ENCODE measurements around the gene MACROH2A2. TPM values are rescaled to one million over a fixed set of nuclear protein-coding genes. Genes with fewer than 3 reads are reported as not detected.

Gene MACROH2A2
- total and polyA plus RNA-seq, 2 experiments from 2014 or later: 11.6 to 16.2 TPM

DNA sequence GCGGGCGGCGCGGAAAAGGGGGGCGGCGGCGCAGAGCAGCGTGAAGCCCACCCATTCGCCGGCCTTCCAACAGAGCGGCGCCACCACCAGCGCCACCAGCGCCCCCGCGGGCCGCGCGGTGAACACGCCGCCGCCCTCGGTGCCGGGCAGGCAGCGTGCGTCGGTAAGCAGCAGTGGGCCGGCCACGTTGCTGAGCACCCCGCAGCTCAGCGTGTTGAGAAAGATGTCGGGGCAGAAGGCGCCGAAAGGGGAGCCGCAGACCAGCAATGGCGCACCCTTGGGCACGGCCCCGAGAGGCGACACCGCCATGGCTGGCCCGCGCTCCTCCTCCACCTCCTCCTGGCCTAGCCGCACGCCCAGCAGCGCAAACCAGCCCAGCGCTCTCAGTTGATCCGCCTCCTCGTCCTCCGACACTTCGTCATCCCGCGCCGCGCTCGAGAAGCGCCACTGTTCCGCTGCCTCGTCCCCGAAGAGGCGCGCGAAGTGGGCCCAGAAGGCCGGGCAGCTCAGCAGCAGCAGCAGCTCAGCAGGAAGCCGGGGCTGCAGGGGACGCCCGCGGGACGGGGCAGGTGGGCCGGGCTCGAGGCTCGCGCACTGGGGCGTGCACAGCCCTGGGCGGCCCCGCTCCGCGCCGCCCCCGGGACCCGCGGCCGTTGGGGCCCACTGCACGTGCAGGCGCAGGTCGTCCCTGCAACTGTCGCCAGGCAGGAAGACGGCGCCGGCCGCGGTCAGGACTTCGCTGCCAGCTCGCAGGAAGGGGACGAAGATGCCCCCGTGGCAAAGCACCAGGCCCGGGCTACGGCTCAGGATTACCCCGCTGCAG lies 93.2 kb downstream of the MACROH2A2 start:
- peaks cover 12% of the 10 kb centered on the region; the same call in 1 of the 2 replicates for H3K4me1 ChIP-seq (ENCODE audit: insufficient read depth)
- Mint-ChIP-seq H3K36me3 (ENCODE audit: low read depth) (peaks cover 7% of the 10 kb centered on the region; the same call in 1 of the 3 replicates), H3K27ac (no peak overlapping the region; the same call in 1 of the 2 replicates), H3K27me3 (ENCODE audit: insufficient read depth, low read depth, poor library complexity) (peaks cover 6% of the 10 kb centered on the region), H3K4me3 (peak overlapping the region; percentile 85), H3K9me3 (no peaks in the 10 kb centered on the region), H3K4me1 (peaks cover 14% of the 10 kb centered on the region)
- H3F3A ChIP-seq (replicated peaks; ENCODE audit: low read depth): 0 out of 2 replicates have a peak, but pooled peaks cover 3% of the 10 kb centered on the region
- DNase-seq (ENCODE audit: low spot score): peak; percentile 69
- peaks cover 7% of the 10 kb centered on the region; the same call in 1 of the 2 replicates for H3K27me3 ChIP-seq (ENCODE audit: insufficient read depth)
- H3K4me3 ChIP-seq: peak overlapping the region; percentile 55
- no peak for TF ChIP-seq EZH2phosphoT487 (IDR thresholded peaks at IDR 0.05; ENCODE audit: unreplicated experiment)
- TF ChIP-seq, protein P1, sequence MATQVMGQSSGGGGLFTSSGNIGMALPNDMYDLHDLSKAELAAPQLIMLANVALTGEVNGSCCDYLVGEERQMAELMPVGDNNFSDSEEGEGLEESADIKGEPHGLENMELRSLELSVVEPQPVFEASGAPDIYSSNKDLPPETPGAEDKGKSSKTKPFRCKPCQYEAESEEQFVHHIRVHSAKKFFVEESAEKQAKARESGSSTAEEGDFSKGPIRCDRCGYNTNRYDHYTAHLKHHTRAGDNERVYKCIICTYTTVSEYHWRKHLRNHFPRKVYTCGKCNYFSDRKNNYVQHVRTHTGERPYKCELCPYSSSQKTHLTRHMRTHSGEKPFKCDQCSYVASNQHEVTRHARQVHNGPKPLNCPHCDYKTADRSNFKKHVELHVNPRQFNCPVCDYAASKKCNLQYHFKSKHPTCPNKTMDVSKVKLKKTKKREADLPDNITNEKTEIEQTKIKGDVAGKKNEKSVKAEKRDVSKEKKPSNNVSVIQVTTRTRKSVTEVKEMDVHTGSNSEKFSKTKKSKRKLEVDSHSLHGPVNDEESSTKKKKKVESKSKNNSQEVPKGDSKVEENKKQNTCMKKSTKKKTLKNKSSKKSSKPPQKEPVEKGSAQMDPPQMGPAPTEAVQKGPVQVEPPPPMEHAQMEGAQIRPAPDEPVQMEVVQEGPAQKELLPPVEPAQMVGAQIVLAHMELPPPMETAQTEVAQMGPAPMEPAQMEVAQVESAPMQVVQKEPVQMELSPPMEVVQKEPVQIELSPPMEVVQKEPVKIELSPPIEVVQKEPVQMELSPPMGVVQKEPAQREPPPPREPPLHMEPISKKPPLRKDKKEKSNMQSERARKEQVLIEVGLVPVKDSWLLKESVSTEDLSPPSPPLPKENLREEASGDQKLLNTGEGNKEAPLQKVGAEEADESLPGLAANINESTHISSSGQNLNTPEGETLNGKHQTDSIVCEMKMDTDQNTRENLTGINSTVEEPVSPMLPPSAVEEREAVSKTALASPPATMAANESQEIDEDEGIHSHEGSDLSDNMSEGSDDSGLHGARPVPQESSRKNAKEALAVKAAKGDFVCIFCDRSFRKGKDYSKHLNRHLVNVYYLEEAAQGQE (IDR thresholded peaks at IDR 0.05; ENCODE audit: unreplicated experiment): no peak
- TF ChIP-seq, protein P2, sequence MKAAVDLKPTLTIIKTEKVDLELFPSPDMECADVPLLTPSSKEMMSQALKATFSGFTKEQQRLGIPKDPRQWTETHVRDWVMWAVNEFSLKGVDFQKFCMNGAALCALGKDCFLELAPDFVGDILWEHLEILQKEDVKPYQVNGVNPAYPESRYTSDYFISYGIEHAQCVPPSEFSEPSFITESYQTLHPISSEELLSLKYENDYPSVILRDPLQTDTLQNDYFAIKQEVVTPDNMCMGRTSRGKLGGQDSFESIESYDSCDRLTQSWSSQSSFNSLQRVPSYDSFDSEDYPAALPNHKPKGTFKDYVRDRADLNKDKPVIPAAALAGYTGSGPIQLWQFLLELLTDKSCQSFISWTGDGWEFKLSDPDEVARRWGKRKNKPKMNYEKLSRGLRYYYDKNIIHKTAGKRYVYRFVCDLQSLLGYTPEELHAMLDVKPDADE (IDR thresholded peaks at IDR 0.05): peak; percentile 11; the same call in 1 of the 2 replicates
- TF ChIP-seq, protein P3, sequence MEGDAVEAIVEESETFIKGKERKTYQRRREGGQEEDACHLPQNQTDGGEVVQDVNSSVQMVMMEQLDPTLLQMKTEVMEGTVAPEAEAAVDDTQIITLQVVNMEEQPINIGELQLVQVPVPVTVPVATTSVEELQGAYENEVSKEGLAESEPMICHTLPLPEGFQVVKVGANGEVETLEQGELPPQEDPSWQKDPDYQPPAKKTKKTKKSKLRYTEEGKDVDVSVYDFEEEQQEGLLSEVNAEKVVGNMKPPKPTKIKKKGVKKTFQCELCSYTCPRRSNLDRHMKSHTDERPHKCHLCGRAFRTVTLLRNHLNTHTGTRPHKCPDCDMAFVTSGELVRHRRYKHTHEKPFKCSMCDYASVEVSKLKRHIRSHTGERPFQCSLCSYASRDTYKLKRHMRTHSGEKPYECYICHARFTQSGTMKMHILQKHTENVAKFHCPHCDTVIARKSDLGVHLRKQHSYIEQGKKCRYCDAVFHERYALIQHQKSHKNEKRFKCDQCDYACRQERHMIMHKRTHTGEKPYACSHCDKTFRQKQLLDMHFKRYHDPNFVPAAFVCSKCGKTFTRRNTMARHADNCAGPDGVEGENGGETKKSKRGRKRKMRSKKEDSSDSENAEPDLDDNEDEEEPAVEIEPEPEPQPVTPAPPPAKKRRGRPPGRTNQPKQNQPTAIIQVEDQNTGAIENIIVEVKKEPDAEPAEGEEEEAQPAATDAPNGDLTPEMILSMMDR (conservative IDR thresholded peaks at IDR 0.05; ENCODE audit: low read depth in 2 of 2): peak; percentile 34 to 55; a peak in 3 of 4 replicates
- peak overlapping the region; percentile 90 for H3K4me2 ChIP-seq
- ATAC-seq: peak; percentile 54
- peaks cover 7% of the 10 kb centered on the region; the same call in 1 of the 2 replicates for H3K79me2 ChIP-seq (replicated peaks; ENCODE audit: insufficient read depth)
- peak overlapping the region; percentile 86; the same call in 1 of the 2 replicates for H2AFZ ChIP-seq
- no peaks in the 10 kb centered on the region; the same call in 1 of the 2 replicates for H3K36me3 ChIP-seq (ENCODE audit: insufficient read depth)
- H3K9me2 ChIP-seq (ENCODE audit: insufficient read depth): no peaks in the 10 kb centered on the region
- no peaks in the 10 kb centered on the region; the same call in none of the 2 replicates for H4K20me1 ChIP-seq (replicated peaks; ENCODE audit: insufficient read depth)
- H3K27ac ChIP-seq (ENCODE audit: low read depth): no peak overlapping the region

All from GM23338 (cell line).